Body of pancreas (tissue), 4 donors: ENCODE measurements around the gene TSKS. TPM values are rescaled to one million over a fixed set of nuclear protein-coding genes. Genes with fewer than 3 reads are reported as not detected.

Experiments used
- ATAC-seq: fragments of 150-250 bp; one replicate; pipeline ENCODE4 v1.9.1; 2016
- DNase-seq, 4 donors: peaks; one replicate each; pipeline ENCODE4 v3.0.0-alpha.2; 2019
- H3K27ac ChIP-seq, 4 donors: fragments of 200-600 bp; sonication (generic); 1 replicate in 3 of 4; 2 replicates in 1 of 4; pipeline versions ENCODE4 v1.5.1 to v1.6.1; 2016 to 2019; ENCODE audit warnings: mild to moderate bottlenecking in 1 of 4, mixed read lengths in 1 of 4, moderate library complexity in 1 of 4
- H3K27me3 ChIP-seq, 2 donors: fragments of 200-600 bp; sonication (generic); one replicate each; pipeline ENCODE4 v1.6.0; 2016; ENCODE audit warnings: mild to moderate bottlenecking in 1 of 2
- H3K36me3 ChIP-seq, 2 donors: fragments of 200-600 bp; sonication (generic); replicated peaks in 1 of 2; 2 replicates each; pipeline ENCODE4 v1.5.1; 2016; ENCODE audit warnings: low read depth in 2 of 2; ENCODE audit not compliant: insufficient read depth in 1 of 2
- H3K4me1 ChIP-seq: fragments of 200-600 bp; sonication (generic); one replicate; pipeline ENCODE4 v1.6.0; 2016
- H3K4me3 ChIP-seq, 2 donors: fragments of 200-600 bp; sonication (generic); 1 replicate in 1 of 2; 2 replicates in 1 of 2; pipeline ENCODE4 v1.5.1; 2016 to 2019
- H3K9me3 ChIP-seq, 3 donors: fragments of 200-600 bp; sonication (generic); 1 replicate in 2 of 3; 2 replicates in 1 of 3; pipeline ENCODE4 v1.5.1; 2016
- POLR2A ChIP-seq, 3 donors: fragments of 450-650 bp; IDR thresholded peaks; one replicate each; pipeline ENCODE4 v1.6.1; 2016; ENCODE audit warnings: antibody characterized with exemption in 3 of 3, mild to moderate bottlenecking in 2 of 3
- WGBS, 2 donors: methylation state at CpG; one replicate each; pipeline ENCODE4 v1.1.5; 2017; 5-methylcytosine and 5-hydroxymethylcytosine counted together
- intact Hi-C: fragments of 100-400 bp; cut with DNase I; formaldehyde crosslinking; loops from one replicate; pipeline ENCODE4 v1.15.1; 2023
- total RNA-seq, 2 donors: library from RNA; depleted of rRNA; stranded (reverse); fragments of >200 nt; gene quantifications; one replicate each; pipeline ENCODE4 v1.1.0, GENCODE V29; 2016
- TF ChIP-seq, protein P1 (sequence below), 7 experiments: fragments of 450-650 bp in 4 of 7; fragments of 200-600 bp in 3 of 7; sonication (generic) in 3 of 7; IDR thresholded peaks; one replicate each; pipeline ENCODE4 v1.5.1; 2016 to 2019; ENCODE audit warnings: antibody characterized with exemption in 7 of 7

Gene TSKS
- total RNA-seq, 2 donors from 2014 or later, result 0.52 TPM; not detected in 1

DNA sequence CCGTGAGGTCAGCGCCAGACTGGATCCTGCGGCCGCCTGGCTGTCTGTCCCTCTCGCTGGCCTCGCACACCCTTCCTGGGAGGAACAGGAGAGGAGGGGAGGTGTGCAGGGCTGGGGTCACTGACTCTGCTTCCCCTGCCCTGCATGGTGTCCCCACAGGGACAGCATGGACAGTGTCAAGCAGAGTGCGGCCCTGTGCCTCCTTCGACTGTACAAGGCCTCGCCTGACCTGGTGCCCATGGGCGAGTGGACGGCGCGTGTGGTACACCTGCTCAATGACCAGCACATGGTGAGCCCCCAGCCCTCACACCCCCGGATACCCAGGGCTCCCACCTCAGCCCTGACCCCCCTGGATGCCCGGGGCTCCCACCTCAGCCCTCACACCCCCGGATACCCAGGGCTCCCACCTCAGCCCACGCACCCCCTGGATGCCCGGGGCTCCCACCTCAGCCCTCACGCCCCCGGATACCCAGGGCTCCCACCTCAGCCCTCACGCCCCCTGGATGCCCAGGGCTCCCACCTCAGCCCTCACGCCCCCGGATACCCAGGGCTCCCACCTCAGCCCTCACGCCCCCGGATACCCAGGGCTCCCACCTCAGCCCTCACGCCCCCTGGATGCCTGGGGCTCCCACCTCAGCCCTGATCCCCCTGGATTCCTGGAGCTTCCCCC lies 28.8 kb upstream of the TSKS start:
- H3K27me3 ChIP-seq, result no peaks in the 10 kb centered on the region
- TF ChIP-seq POLR2A (IDR thresholded peaks at IDR 0.05), result no peak
- TF ChIP-seq, protein P1, sequence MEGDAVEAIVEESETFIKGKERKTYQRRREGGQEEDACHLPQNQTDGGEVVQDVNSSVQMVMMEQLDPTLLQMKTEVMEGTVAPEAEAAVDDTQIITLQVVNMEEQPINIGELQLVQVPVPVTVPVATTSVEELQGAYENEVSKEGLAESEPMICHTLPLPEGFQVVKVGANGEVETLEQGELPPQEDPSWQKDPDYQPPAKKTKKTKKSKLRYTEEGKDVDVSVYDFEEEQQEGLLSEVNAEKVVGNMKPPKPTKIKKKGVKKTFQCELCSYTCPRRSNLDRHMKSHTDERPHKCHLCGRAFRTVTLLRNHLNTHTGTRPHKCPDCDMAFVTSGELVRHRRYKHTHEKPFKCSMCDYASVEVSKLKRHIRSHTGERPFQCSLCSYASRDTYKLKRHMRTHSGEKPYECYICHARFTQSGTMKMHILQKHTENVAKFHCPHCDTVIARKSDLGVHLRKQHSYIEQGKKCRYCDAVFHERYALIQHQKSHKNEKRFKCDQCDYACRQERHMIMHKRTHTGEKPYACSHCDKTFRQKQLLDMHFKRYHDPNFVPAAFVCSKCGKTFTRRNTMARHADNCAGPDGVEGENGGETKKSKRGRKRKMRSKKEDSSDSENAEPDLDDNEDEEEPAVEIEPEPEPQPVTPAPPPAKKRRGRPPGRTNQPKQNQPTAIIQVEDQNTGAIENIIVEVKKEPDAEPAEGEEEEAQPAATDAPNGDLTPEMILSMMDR (IDR thresholded peaks at IDR 0.05), result no peak
- intact Hi-C loops, result no loop called here
- no peaks in the 10 kb centered on the region for H3K9me3 ChIP-seq
- ATAC-seq (no peak), DNase-seq (no peak)
- peaks cover 0 to 29% of the 10 kb centered on the region in 2 donors for H3K36me3 ChIP-seq
- no peaks in the 10 kb centered on the region for H3K4me1 ChIP-seq
- H3K27ac ChIP-seq, result no peak overlapping the region
- 89 to 93% methylated on average over 8 to 22 of the region's 26 CpGs for WGBS, 2 donors
- H3K4me3 ChIP-seq, result no peak overlapping the region

DNA sequence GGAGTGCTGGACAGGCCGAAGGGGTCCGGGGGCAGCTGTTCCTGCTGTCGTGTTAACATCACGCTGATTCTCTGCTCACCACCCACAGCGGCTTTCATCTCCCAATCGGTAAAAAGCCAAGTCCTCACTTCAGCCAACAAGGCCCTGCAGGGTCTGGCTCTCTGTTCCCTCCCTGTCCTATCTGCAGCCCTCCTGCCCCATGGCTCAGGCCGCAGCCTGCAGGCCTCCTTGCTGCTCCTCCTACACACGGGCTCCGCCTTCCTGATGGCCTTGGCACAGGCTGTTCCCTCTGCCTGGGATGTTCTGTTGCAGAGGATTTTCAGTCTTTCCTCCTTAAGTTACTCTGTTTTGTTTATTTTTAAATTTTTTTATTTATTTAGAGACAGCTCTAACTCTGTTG lies 27.8 kb upstream of the TSKS start:
- H3K27me3 ChIP-seq, result no peaks in the 10 kb centered on the region
- H3K27ac ChIP-seq, result no peak overlapping the region
- H3K36me3 ChIP-seq, result peaks cover 0 to 22% of the 10 kb centered on the region in 2 donors
- 79 to 87% methylated on average over 9 of the region's 9 CpGs for WGBS, 2 donors
- no peak overlapping the region for H3K4me3 ChIP-seq
- no peaks in the 10 kb centered on the region for H3K9me3 ChIP-seq
- peak in 3 of 4 donors; percentile 24 to 38 (median 30) for DNase-seq
- intact Hi-C loops, result no loop called here
- ATAC-seq, result no peak
- H3K4me1 ChIP-seq, result no peaks in the 10 kb centered on the region
- no peak for TF ChIP-seq POLR2A (IDR thresholded peaks at IDR 0.05)
- TF ChIP-seq, protein P1 (IDR thresholded peaks at IDR 0.05), result no peak

DNA sequence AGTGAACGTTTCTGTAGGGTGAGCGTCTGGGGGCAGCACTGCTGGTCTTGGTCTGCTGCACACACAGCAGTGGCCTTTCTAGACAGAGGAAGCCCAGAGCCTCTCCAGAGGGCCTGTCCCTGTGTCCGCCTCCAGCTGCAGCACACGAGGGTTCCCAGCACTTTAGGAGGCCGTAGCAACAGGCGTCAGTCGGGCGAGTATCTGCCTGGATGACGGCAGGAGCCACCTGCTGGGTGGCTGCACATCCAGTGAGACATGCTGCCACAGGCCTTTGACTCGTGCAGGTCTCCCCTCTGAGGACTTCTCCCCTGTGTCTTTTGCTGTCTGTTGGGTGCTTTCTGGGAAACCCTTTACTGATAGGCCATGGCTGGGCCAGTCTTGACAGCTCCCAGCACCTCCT lies 25.8 kb upstream of the TSKS start:
- Histone ChIP-seq H3K27me3 (no peaks in the 10 kb centered on the region), H3K27ac (no peak overlapping the region), H3K36me3 (peaks cover 0 to 16% of the 10 kb centered on the region in 2 donors), H3K9me3 (no peaks in the 10 kb centered on the region), H3K4me3 (no peak overlapping the region), H3K4me1 (no peaks in the 10 kb centered on the region)
- no peak for TF ChIP-seq POLR2A (IDR thresholded peaks at IDR 0.05)
- TF ChIP-seq, protein P1 (IDR thresholded peaks at IDR 0.05), result no peak
- DNase-seq (no peak), ATAC-seq (no peak)
- intact Hi-C loops, result no loop called here
- WGBS, 2 donors, result 74 to 87% methylated on average over 3 to 10 of the region's 10 CpGs

DNA sequence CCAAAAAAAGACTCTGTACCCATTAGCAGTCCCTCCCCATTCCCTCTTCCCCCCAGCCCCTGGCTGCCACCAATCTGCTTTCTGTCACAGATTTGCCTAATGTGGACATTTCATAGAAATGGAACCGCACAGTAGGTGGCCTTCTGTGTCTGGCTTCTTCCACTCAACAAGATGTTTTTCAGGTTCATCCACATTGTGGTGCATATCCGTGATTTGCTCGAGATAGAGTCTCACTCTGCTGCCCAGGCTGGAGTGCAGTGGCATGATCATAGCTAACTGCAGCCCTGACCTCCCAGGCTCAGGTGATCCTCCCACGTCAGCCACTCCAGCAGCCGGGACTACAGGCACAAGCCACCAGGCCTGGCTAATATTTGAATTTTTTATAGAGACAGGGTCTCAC lies 24.6 kb upstream of the TSKS start:
- H3K36me3 ChIP-seq, result peaks cover 0 to 12% of the 10 kb centered on the region in 2 donors
- TF ChIP-seq POLR2A (IDR thresholded peaks at IDR 0.05), result no peak
- no peaks in the 10 kb centered on the region for H3K4me1 ChIP-seq
- H3K4me3 ChIP-seq, result no peak overlapping the region
- ATAC-seq (no peak), DNase-seq (no peak)
- no peaks in the 10 kb centered on the region for H3K9me3 ChIP-seq
- intact Hi-C loops, result no loop called here
- 86 to 87% methylated on average over 3 to 5 of the region's 5 CpGs for WGBS, 2 donors
- no peaks in the 10 kb centered on the region for H3K27me3 ChIP-seq
- no peak overlapping the region for H3K27ac ChIP-seq

DNA sequence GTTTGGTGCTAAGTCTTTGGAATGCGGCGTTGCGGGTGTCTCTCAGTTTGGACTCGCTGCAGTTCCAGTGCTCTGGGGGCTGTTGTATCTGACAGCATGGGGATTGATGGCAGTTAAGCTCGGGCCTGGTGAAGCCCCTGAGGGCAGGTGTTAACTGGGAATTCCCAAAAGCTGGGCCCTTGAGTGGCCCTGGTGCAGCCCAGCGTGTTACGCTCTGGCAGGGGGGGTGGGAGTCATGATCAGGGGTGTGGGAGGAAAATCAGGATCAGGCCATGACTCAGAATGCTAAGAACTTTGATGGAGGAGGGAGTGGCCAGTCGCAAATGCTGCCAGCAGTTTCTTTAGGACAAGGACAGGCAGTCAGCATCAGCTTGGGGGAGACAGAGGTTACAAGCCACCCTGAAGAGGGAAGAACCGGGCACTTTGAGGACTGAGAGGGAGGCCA lies 23.3 kb upstream of the TSKS start:
- no peak overlapping the region for H3K27ac ChIP-seq
- DNase-seq (no peak), ATAC-seq (no peak)
- no peaks in the 10 kb centered on the region for H3K9me3 ChIP-seq
- H3K4me3 ChIP-seq, result no peak overlapping the region
- no peaks in the 10 kb centered on the region for H3K27me3 ChIP-seq
- H3K4me1 ChIP-seq, result no peaks in the 10 kb centered on the region
- peaks cover 0 to 7% of the 10 kb centered on the region in 2 donors for H3K36me3 ChIP-seq
- TF ChIP-seq POLR2A (IDR thresholded peaks at IDR 0.05), result no peak
- TF ChIP-seq, protein P1 (IDR thresholded peaks at IDR 0.05), result no peak
- 83 to 86% methylated on average over 8 to 9 of the region's 9 CpGs for WGBS, 2 donors
- intact Hi-C loops, result no loop called here
